GM12891 (cell line): ENCODE data around the gene SCAMP4.
"Not testable (repeated sequence)": the region's sequence is repeated elsewhere in the genome, so short reads cannot be mapped to it uniquely, and the experiment has no call there.

Experiments used
- DNase-seq: peaks from one replicate; pipeline ENCODE4 v3.0.0; 2011; ENCODE audit warnings: low spot score; ENCODE audit not compliant: insufficient read length
- FAIRE-seq: peaks from 2 replicates; lab custom pipeline; 2011; peaks lifted over from hg19 to GRCh38; lab: Jason Lieb, UNC
- PAX5 ChIP-seq: IDR thresholded peaks from 2 replicates; pipeline ENCODE4 v1.6.1; 2011; ENCODE audit warnings: low read length, moderate library complexity, mild to moderate bottlenecking; ENCODE audit not compliant: insufficient read depth, severe bottlenecking
- POLR2A ChIP-seq: IDR thresholded peaks from 2 replicates; pipeline ENCODE4 v1.6.1; 2011; ENCODE audit warnings: low read depth, low read length, control low read depth
- POLR2AphosphoS5 ChIP-seq: IDR thresholded peaks from 2 replicates; pipeline ENCODE4 v1.6.1; 2011; ENCODE audit warnings: low read depth, low read length, control low read depth
- POU2F2 ChIP-seq: IDR thresholded peaks from 2 replicates; pipeline ENCODE4 v1.6.1; 2011; ENCODE audit warnings: low read depth, mild to moderate bottlenecking, control low read depth, low read length, moderate library complexity
- SPI1 ChIP-seq: IDR thresholded peaks from 2 replicates; pipeline ENCODE4 v1.6.1; 2011; ENCODE audit warnings: low read depth, low read length, control low read depth
- TAF1 ChIP-seq: IDR thresholded peaks from 2 replicates; pipeline ENCODE4 v1.6.1; 2011; ENCODE audit warnings: low read depth, low read length, control low read depth

The SCAMP4 gene

DNA sequence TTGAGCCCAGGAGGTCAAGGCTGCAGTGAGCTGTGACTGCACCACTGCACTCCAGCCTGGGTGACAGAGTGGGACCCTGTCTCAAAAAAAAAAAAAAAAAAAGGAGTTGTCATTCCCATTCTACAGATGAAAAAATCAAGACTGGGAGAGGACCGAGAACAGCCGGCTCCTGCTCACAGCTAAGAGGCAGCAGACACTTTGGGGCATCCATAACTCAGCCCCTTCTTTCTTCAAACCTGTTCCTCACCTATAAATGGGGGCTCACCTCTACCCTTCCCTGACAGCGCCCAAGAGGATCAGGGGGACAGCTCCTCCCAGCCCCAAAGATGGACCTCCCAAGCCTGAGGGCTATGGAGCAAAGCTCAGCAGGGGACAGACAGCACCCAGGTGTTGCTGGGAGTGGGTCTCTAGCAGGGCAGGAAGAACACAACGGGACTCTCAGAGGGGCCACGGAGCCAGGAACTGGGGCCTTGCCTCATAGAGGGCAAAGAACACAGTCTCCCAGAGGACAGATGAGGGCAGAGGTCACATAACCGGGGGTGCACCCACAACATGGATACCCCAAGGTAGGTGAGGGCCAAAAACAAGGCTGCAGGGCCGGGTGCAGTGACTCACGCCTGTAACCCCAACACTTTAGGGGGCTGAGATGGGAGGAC lies 38.4 kb upstream of the SCAMP4 start:
- FAIRE-seq (no peak), DNase-seq (no peak)
- no peak for TF ChIP-seq POLR2AphosphoS5
- no peak for TF ChIP-seq PAX5
- no peak for TF ChIP-seq POLR2A
- no peak for TF ChIP-seq TAF1
- no peak for TF ChIP-seq POU2F2
- TF ChIP-seq SPI1, result no peak

DNA sequence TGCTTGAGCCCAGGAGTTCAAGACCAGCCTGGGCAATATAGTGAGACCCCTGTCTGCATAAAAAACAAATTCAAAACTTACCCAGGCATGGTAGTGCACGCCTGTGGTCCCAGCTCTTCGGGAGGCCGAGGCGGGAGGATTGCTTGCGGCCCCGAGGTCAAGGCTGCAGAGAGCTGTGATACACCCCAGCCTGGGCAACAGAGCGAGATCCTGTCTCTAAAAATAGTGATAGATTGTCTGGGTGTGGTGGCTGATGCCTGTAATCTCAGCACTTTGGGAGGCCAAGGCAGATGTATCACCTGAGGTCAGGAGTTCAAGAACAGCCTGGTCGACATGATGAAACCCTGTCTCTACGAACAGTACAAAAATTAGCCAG lies 37.9 kb upstream of the SCAMP4 start:
- FAIRE-seq (no peak), DNase-seq (no peak)
- TF ChIP-seq PAX5 (no peak), POLR2AphosphoS5 (no peak), TAF1 (no peak), SPI1 (no peak)

DNA sequence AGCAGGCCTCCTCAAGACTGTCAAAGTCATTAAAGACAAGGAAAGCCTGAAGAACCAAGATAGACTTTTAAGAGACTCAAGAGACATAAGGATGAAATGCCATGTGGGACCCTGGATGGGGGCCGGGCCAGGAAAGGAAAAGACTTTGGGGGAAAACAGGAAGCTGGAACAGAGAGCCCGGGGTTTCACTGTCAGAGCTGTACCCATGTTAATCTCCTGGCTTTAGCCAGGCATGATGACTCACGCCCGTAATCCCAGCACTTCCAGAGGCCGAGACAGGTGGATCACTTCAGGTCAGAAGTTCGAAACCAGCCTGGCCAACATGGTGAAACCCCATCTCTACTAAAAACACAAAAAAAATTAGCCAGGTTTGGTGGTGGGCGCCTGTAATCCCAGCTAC lies 36.2 kb upstream of the SCAMP4 start:
- FAIRE-seq, result no peak
- TF ChIP-seq POLR2AphosphoS5 (no peak), SPI1 (no peak)
- DNase-seq, result no peak

DNA sequence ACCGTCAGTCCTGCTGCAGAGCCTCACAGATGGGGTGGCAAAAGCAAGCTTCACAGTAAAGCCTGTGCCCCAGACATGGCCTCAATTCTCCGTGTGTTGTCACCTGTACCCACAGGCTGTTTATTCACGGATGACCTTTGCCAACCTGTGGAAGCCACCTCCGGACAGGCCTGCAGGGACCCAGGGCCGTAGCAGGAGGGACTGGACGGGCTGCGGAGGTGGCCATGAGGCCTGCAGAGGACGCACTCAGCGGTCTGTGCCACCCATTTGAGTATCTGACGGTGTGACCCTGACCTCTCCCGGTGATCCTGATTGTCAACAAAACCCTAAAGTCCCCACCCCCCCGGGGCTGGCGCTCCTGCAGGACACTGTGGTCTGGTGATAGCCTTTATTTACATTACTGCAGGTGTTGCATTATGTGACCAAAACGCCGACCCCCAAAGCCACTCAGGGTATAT lies 34.0 kb upstream of the SCAMP4 start:
- TF ChIP-seq TAF1, result no peak
- TF ChIP-seq POLR2A, result no peak
- TF ChIP-seq POU2F2, result no peak
- no peak for TF ChIP-seq SPI1
- no peak for TF ChIP-seq POLR2AphosphoS5
- TF ChIP-seq PAX5, result no peak
- FAIRE-seq (no peak), DNase-seq (no peak)

GRCh38 chr19:1871630-1872029 lies 33.6 kb upstream of the SCAMP4 start:
- TF ChIP-seq PAX5, result no peak
- TF ChIP-seq SPI1, result no peak
- TF ChIP-seq POLR2A, result no peak
- TF ChIP-seq POU2F2, result no peak
- TF ChIP-seq POLR2AphosphoS5, result no peak
- no peak for TF ChIP-seq TAF1
- DNase-seq (no peak), FAIRE-seq (no peak)

DNA sequence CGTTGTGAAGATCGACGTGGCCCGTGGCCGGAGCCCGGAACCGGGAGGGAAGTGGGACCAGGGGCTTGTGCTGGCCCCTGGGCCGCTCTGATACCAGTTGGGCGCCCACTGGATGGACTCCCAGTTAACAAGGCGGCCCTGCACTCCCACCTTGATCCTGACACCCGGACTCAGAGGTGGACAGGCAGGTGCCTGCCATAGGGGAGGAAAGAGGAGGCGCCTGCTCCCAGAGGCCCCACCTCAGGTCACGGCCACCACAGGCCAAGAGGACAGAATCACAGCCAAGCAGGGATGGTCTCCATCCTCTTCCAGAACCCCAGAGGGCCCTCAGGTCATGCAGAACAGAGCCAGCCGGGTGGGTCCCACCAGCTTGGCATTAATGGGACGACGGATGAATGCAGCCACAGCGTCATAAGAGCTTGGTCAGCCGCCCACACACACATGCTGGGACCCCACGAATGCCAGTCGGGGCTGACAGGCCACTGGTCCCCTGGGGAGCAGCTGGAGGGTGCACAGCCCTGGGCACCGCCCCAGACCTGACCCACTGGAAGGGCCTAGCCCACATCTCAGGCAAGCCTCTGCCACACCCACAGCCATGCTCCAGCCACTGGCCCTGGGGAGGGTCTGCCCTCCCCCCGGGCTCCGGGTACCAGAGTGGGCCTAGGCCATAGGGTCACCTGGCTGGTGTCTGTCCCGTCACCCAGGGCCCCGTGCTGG lies 32.2 kb upstream of the SCAMP4 start:
- no peak for DNase-seq
- no peak for FAIRE-seq
- TF ChIP-seq POLR2AphosphoS5, result peak; percentile 47; the same call in 1 of the 2 replicates
- TF ChIP-seq TAF1, result no peak
- no peak for TF ChIP-seq POLR2A

DNA sequence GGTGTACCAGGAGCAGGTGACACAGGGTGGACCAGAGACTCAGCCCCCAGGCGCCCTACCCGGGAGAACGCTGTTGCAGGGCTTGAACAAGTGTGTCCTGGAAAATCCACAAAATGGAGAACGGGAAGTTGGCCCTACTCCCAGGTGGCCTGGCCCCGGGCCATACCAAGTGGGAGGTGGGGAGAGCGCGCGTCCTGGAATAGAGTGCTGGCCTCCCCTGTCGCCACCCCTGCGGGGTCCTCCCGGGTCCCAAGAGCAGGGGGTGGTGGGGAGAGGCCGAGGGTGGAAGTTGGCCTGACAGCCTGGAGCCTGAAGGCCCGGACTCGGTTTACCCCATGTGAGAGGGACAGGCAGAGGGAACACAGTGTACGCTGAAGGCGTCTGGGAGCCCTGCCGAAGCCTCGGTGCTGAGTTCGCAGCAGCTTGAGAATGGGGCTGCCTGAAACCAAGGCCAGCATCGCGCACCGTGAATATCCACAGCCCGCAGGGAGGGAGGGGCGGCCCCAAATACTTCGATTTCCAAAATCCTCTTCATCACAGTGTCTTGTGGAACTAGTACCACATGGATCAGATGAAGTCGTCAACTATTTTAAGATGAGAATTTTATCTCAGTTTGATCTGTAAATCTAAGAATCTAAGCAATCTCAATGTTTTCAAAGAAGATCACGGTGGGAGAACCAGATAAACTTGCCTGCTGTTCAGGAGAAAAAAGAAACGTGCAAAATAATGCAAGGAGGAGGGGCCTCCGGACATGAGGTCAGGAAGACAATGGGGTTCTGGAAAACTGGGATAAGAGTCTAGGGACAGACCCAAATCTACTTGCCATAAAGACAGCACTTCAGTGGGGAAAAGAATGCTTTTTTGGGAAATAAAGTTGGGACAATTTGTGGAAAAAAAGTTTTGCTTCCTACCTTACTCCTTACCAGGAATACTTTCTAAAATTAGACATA lies 31.4 kb upstream of the SCAMP4 start:
- DNase-seq (no peak), FAIRE-seq (no peak)
- TF ChIP-seq POLR2AphosphoS5 (no peak), SPI1 (no peak), POU2F2 (no peak), PAX5 (no peak), TAF1 (no peak), POLR2A (no peak)

DNA sequence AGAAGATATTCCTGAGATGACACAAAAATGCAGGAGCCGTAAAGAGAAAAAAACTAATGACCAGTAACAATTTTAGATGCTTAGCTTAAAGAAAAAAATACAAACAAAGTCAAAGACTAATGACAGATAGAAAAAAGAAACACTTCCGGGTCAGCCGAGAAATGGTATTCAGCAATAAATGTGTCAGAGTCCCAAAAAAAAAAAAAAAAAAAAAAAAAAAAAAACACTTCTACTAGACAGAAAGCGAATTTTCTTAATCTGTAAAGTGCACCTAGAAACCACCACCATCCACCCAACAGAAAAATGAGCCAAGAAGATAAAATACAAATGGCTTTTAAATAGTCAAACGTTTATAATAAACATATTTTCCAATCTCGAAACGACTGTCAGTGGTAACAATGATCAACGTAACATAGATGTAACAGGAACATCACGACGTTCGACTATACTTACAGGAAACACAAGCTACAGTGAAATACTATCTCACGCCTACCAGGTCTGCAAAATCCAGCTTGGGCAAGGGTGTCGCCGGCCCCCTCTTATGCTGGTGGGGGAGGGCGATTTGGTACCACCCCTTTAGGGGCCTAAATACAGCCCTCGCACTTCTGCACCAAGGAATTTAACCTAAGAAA lies 30.5 kb upstream of the SCAMP4 start:
- TF ChIP-seq POU2F2 (no peak), TAF1 (no peak), POLR2A (no peak), SPI1 (no peak), PAX5 (no peak), POLR2AphosphoS5 (no peak)
- FAIRE-seq (peak; percentile 69), DNase-seq (no peak)

GRCh38 chr19:1875265-1875645 lies 29.9 kb upstream of the SCAMP4 start:
- not testable (repeated sequence) for DNase-seq, FAIRE-seq
